MM.1S (cell line): ENCODE data around the gene LRMDA.

ENCODE experiments used
- DNase-seq: peaks from one replicate; pipeline ENCODE4 v3.0.0-alpha.2; 2015
- H2AFZ ChIP-seq: fragments of 300-600 bp; sonication (generic); 2 replicates; pipeline ENCODE4 v1.6.0; 2016; ENCODE audit warnings: antibody characterized with exemption, low read length
- H3F3A ChIP-seq: fragments of 300-600 bp; sonication (generic); 2 replicates; pipeline ENCODE4 v1.6.1; 2016; ENCODE audit warnings: mild to moderate bottlenecking, antibody characterized with exemption, low read length, moderate library complexity, mixed read lengths; ENCODE audit not compliant: insufficient read depth
- H3K27ac ChIP-seq: fragments of 300-600 bp; sonication (generic); 2 replicates; pipeline ENCODE4 v1.5.1; 2016; ENCODE audit warnings: mild to moderate bottlenecking, low read length
- H3K27me3 ChIP-seq: fragments of 300-600 bp; sonication (generic); replicated peaks from 2 replicates; pipeline ENCODE4 v1.6.0; 2016; ENCODE audit warnings: low read length; ENCODE audit not compliant: insufficient read depth
- H3K36me3 ChIP-seq: fragments of 300-600 bp; sonication (generic); replicated peaks from 2 replicates; pipeline ENCODE4 v1.6.1; 2016; ENCODE audit warnings: mild to moderate bottlenecking, low read length, mixed read lengths; ENCODE audit not compliant: insufficient read depth
- H3K4me1 ChIP-seq: fragments of 300-600 bp; sonication (generic); 2 replicates; pipeline ENCODE4 v1.6.1; 2016; ENCODE audit warnings: low read length, mixed read lengths
- H3K4me2 ChIP-seq: fragments of 300-600 bp; sonication (generic); 2 replicates; pipeline ENCODE4 v1.6.0; 2016; ENCODE audit warnings: low read depth, low read length
- H3K4me3 ChIP-seq: fragments of 300-600 bp; sonication (generic); 2 replicates; pipeline ENCODE4 v1.5.1; 2016; ENCODE audit warnings: low read length, mixed read lengths
- H3K79me2 ChIP-seq: fragments of 300-600 bp; sonication (generic); 2 replicates; pipeline ENCODE4 v1.6.1; 2016; ENCODE audit warnings: mixed run types, low read length, mixed read lengths
- H3K9ac ChIP-seq: fragments of 300-600 bp; sonication (generic); 2 replicates; pipeline ENCODE4 v1.6.1; 2016; ENCODE audit warnings: low read length, mixed read lengths
- H3K9me2 ChIP-seq: fragments of 300-600 bp; sonication (generic); replicated peaks from 2 replicates; pipeline ENCODE4 v1.6.1; 2016; ENCODE audit warnings: mild to moderate bottlenecking, low read length, mixed read lengths; ENCODE audit not compliant: insufficient read depth
- H3K9me3 ChIP-seq: fragments of 300-600 bp; sonication (generic); replicated peaks from 2 replicates; pipeline ENCODE4 v1.6.1; 2016; ENCODE audit warnings: mild to moderate bottlenecking, low read length, mixed read lengths; ENCODE audit not compliant: insufficient read depth
- H4K20me1 ChIP-seq: fragments of 300-600 bp; sonication (generic); 2 replicates; pipeline ENCODE4 v1.6.1; 2016; ENCODE audit warnings: mild to moderate bottlenecking, low read length, moderate library complexity, mixed read lengths; ENCODE audit not compliant: insufficient read depth
- CTCF ChIP-seq: fragments of 300-600 bp; sonication (generic); IDR thresholded peaks from 2 replicates; pipeline ENCODE4 v1.5.1; 2016; ENCODE audit warnings: antibody characterized with exemption, low read length, mixed read lengths
- EZH2 ChIP-seq: fragments of 300-600 bp; sonication (generic); optimal IDR thresholded peaks from 2 replicates; pipeline ENCODE3; 2017; ENCODE audit warnings: low read depth, mild to moderate bottlenecking, antibody characterized with exemption, low read length, mixed read lengths
- EZH2phosphoT487 ChIP-seq: fragments of 300-600 bp; sonication (generic); IDR thresholded peaks from 2 replicates; pipeline ENCODE4 v1.6.1; 2018; ENCODE audit warnings: antibody characterized with exemption, low read length

Gene LRMDA

GRCh38 chr10:76549171-76549570 lies 1117.7 kb downstream of the LRMDA start:
- no peak for DNase-seq
- Histone ChIP-seq H3K36me3 (no peaks in the 10 kb centered on the region), H3F3A (no peaks in the 10 kb centered on the region), H3K9me2 (no peaks in the 10 kb centered on the region), H3K9me3 (no peaks in the 10 kb centered on the region), H3K4me3 (no peak overlapping the region), H3K27me3 (no peaks in the 10 kb centered on the region), H3K9ac (no peak overlapping the region), H3K27ac (no peak overlapping the region), H3K79me2 (no peaks in the 10 kb centered on the region), H3K4me1 (no peaks in the 10 kb centered on the region), H4K20me1 (no peaks in the 10 kb centered on the region), H2AFZ (no peak overlapping the region), H3K4me2 (no peak overlapping the region)
- TF ChIP-seq CTCF (no peak), EZH2phosphoT487 (no peak), EZH2 (no peak)

GRCh38 chr10:76550806-76551205 lies 1119.4 kb downstream of the LRMDA start:
- no peaks in the 10 kb centered on the region for H4K20me1 ChIP-seq
- no peak overlapping the region for H3K27ac ChIP-seq
- TF ChIP-seq CTCF (no peak), EZH2 (no peak), EZH2phosphoT487 (no peak)
- H3K79me2 ChIP-seq: no peaks in the 10 kb centered on the region
- H3K9me3 ChIP-seq: no peaks in the 10 kb centered on the region
- no peaks in the 10 kb centered on the region for H3K27me3 ChIP-seq
- no peak overlapping the region for H3K4me3 ChIP-seq
- H3K4me2 ChIP-seq: no peak overlapping the region
- H3F3A ChIP-seq: no peaks in the 10 kb centered on the region
- no peaks in the 10 kb centered on the region for H3K36me3 ChIP-seq
- no peaks in the 10 kb centered on the region for H3K4me1 ChIP-seq
- no peak for DNase-seq
- no peaks in the 10 kb centered on the region for H3K9me2 ChIP-seq
- no peak overlapping the region for H2AFZ ChIP-seq
- no peak overlapping the region for H3K9ac ChIP-seq

- no peak overlapping the region for H3K4me2 ChIP-seq
- no peak overlapping the region for H2AFZ ChIP-seq
These were observed 1120.9 kb downstream of the LRMDA start for GRCh38 chr10:76552091-76552873.

More at GRCh38 chr10:76552091-76552873, 1120.9 kb downstream of the LRMDA start:
- TF ChIP-seq EZH2phosphoT487 (no peak), EZH2 (no peak), CTCF (no peak)
- Histone ChIP-seq H3F3A (no peaks in the 10 kb centered on the region), H4K20me1 (no peaks in the 10 kb centered on the region), H3K9ac (no peak overlapping the region), H3K4me1 (no peaks in the 10 kb centered on the region), H3K4me3 (no peak overlapping the region), H3K9me2 (no peaks in the 10 kb centered on the region), H3K79me2 (no peaks in the 10 kb centered on the region), H3K9me3 (no peaks in the 10 kb centered on the region), H3K27ac (no peak overlapping the region), H3K36me3 (no peaks in the 10 kb centered on the region), H3K27me3 (no peaks in the 10 kb centered on the region)
- no peak for DNase-seq
